MM.1S (cell line): Measurements from ENCODE around the gene RAPGEF4.

ENCODE experiments used
- DNase-seq: peaks from one replicate; pipeline ENCODE4 v3.0.0-alpha.2; 2015
- H2AFZ ChIP-seq: fragments of 300-600 bp; sonication (generic); 2 replicates; pipeline ENCODE4 v1.6.0; 2016; ENCODE audit warnings: antibody characterized with exemption, low read length
- H3F3A ChIP-seq: fragments of 300-600 bp; sonication (generic); 2 replicates; pipeline ENCODE4 v1.6.1; 2016; ENCODE audit warnings: mild to moderate bottlenecking, antibody characterized with exemption, low read length, moderate library complexity, mixed read lengths; ENCODE audit not compliant: insufficient read depth
- H3K27ac ChIP-seq: fragments of 300-600 bp; sonication (generic); 2 replicates; pipeline ENCODE4 v1.5.1; 2016; ENCODE audit warnings: mild to moderate bottlenecking, low read length
- H3K27me3 ChIP-seq: fragments of 300-600 bp; sonication (generic); replicated peaks from 2 replicates; pipeline ENCODE4 v1.6.0; 2016; ENCODE audit warnings: low read length; ENCODE audit not compliant: insufficient read depth
- H3K36me3 ChIP-seq: fragments of 300-600 bp; sonication (generic); replicated peaks from 2 replicates; pipeline ENCODE4 v1.6.1; 2016; ENCODE audit warnings: mild to moderate bottlenecking, low read length, mixed read lengths; ENCODE audit not compliant: insufficient read depth
- H3K4me1 ChIP-seq: fragments of 300-600 bp; sonication (generic); 2 replicates; pipeline ENCODE4 v1.6.1; 2016; ENCODE audit warnings: low read length, mixed read lengths
- H3K4me2 ChIP-seq: fragments of 300-600 bp; sonication (generic); 2 replicates; pipeline ENCODE4 v1.6.0; 2016; ENCODE audit warnings: low read depth, low read length
- H3K4me3 ChIP-seq: fragments of 300-600 bp; sonication (generic); 2 replicates; pipeline ENCODE4 v1.5.1; 2016; ENCODE audit warnings: low read length, mixed read lengths
- H3K79me2 ChIP-seq: fragments of 300-600 bp; sonication (generic); 2 replicates; pipeline ENCODE4 v1.6.1; 2016; ENCODE audit warnings: mixed run types, low read length, mixed read lengths
- H3K9ac ChIP-seq: fragments of 300-600 bp; sonication (generic); 2 replicates; pipeline ENCODE4 v1.6.1; 2016; ENCODE audit warnings: low read length, mixed read lengths
- H3K9me2 ChIP-seq: fragments of 300-600 bp; sonication (generic); replicated peaks from 2 replicates; pipeline ENCODE4 v1.6.1; 2016; ENCODE audit warnings: mild to moderate bottlenecking, low read length, mixed read lengths; ENCODE audit not compliant: insufficient read depth
- H3K9me3 ChIP-seq: fragments of 300-600 bp; sonication (generic); replicated peaks from 2 replicates; pipeline ENCODE4 v1.6.1; 2016; ENCODE audit warnings: mild to moderate bottlenecking, low read length, mixed read lengths; ENCODE audit not compliant: insufficient read depth
- H4K20me1 ChIP-seq: fragments of 300-600 bp; sonication (generic); 2 replicates; pipeline ENCODE4 v1.6.1; 2016; ENCODE audit warnings: mild to moderate bottlenecking, low read length, moderate library complexity, mixed read lengths; ENCODE audit not compliant: insufficient read depth
- EZH2 ChIP-seq: fragments of 300-600 bp; sonication (generic); optimal IDR thresholded peaks from 2 replicates; pipeline ENCODE3; 2017; ENCODE audit warnings: low read depth, mild to moderate bottlenecking, antibody characterized with exemption, low read length, mixed read lengths
- EZH2phosphoT487 ChIP-seq: fragments of 300-600 bp; sonication (generic); IDR thresholded peaks from 2 replicates; pipeline ENCODE4 v1.6.1; 2018; ENCODE audit warnings: antibody characterized with exemption, low read length
- TF ChIP-seq, protein P1 (sequence below): fragments of 300-600 bp; sonication (generic); IDR thresholded peaks from 2 replicates; pipeline ENCODE4 v1.5.1; 2016; ENCODE audit warnings: antibody characterized with exemption, low read length, mixed read lengths

The RAPGEF4 gene

DNA sequence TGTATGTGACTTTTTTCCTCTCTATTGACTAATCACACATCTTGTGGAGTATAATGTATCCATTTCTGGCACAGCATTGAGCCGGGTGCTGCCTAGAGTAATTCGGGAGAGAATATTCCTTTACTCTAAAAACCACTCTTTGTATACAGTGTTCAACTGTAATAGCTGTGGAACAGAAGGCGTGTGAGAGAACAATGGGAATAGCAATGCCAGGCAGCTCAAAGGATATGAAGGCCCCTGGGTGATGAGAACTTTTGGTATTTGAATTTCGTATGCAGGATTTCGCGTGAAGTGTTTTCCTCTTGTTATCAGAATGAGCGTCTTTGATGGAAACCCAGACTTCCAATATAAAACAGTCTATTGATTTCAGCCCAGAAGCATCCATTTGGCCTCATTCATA, 255.4 kb downstream of the RAPGEF4 start:
- H3K4me3 ChIP-seq = no peak overlapping the region
- no peaks in the 10 kb centered on the region for H3K36me3 ChIP-seq
- no peak overlapping the region for H3K27ac ChIP-seq
- H3K27me3 ChIP-seq = no peaks in the 10 kb centered on the region
- peaks cover 3% of the 10 kb centered on the region; the same call in 1 of the 2 replicates for H3F3A ChIP-seq
- H3K9me3 ChIP-seq = no peaks in the 10 kb centered on the region
- H3K79me2 ChIP-seq = no peaks in the 10 kb centered on the region
- no peaks in the 10 kb centered on the region for H3K9me2 ChIP-seq
- no peak overlapping the region for H3K9ac ChIP-seq
- no peaks in the 10 kb centered on the region for H4K20me1 ChIP-seq
- no peak for TF ChIP-seq EZH2
- TF ChIP-seq, protein P1, sequence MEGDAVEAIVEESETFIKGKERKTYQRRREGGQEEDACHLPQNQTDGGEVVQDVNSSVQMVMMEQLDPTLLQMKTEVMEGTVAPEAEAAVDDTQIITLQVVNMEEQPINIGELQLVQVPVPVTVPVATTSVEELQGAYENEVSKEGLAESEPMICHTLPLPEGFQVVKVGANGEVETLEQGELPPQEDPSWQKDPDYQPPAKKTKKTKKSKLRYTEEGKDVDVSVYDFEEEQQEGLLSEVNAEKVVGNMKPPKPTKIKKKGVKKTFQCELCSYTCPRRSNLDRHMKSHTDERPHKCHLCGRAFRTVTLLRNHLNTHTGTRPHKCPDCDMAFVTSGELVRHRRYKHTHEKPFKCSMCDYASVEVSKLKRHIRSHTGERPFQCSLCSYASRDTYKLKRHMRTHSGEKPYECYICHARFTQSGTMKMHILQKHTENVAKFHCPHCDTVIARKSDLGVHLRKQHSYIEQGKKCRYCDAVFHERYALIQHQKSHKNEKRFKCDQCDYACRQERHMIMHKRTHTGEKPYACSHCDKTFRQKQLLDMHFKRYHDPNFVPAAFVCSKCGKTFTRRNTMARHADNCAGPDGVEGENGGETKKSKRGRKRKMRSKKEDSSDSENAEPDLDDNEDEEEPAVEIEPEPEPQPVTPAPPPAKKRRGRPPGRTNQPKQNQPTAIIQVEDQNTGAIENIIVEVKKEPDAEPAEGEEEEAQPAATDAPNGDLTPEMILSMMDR = no peak
- TF ChIP-seq EZH2phosphoT487 = no peak
- H2AFZ ChIP-seq = no peak overlapping the region
- no peak for DNase-seq
- H3K4me2 ChIP-seq = no peak overlapping the region
- peaks cover 3% of the 10 kb centered on the region for H3K4me1 ChIP-seq

DNA sequence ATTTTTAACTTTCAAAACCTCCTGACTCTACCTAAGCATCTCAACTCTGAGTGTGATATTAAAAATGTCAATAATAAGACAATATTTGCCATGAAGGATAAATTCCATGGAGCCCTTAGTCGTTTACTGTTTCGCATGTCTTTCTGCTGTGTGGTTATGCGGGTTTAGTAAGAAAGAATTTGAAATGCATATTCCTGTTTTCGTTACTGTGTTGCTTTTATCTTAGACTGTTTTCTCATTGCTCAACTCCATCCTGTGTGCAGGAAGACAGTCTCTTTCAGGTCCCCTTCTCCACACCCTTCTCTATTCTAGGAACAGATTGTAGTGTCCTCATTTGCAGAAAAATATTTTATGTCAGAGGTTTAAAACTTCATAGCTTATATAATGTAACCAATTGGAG, 257.5 kb downstream of the RAPGEF4 start:
- Histone ChIP-seq H3K27ac (no peak overlapping the region), H3K4me2 (no peak overlapping the region), H3K9me3 (no peaks in the 10 kb centered on the region), H4K20me1 (no peaks in the 10 kb centered on the region), H3K4me1 (no peaks in the 10 kb centered on the region), H3K36me3 (no peaks in the 10 kb centered on the region), H3K9ac (no peak overlapping the region), H2AFZ (no peak overlapping the region), H3K27me3 (no peaks in the 10 kb centered on the region), H3K4me3 (no peak overlapping the region), H3K9me2 (no peaks in the 10 kb centered on the region), H3F3A (no peaks in the 10 kb centered on the region), H3K79me2 (no peaks in the 10 kb centered on the region)
- no peak for TF ChIP-seq EZH2phosphoT487
- TF ChIP-seq EZH2 = no peak
- TF ChIP-seq, protein P1 = no peak
- DNase-seq = no peak

DNA sequence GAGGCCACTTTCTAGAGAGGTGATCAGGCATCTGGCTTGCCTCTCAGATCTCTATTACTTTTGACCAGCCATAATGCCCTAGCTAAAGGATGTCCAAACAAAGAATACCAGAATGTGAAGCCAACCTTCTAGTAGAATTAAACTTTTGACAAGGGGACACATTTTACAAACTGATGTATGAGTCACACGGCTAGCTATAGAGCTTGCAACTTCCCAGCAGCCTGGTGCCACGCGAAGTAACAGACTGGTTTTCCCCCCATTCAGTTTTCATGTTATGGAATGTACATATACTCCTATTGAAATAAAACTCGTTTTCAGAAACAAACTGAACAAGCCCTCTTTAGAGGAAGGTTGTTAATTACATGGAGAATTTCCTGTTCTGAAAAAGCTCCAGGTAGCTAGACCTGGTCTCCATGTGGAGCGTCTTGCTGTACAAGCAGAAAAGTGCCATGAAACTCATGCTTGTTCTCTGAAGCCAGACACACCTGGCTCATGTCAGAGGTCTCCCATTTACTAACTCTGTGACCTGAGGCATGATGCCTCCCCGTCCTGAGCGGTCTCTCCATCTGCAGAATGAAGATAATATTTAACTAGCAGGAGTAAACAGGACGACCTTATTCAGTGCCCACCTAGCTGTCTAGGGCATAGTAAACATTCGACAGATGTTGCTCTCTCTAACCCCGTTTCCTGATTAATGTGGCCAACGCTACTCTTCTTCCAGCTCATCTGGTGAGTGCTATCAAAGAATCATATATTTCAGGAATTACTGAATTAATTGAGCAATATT, 258.5 kb downstream of the RAPGEF4 start:
- no peaks in the 10 kb centered on the region for H3K79me2 ChIP-seq
- no peaks in the 10 kb centered on the region for H3K4me1 ChIP-seq
- no peak overlapping the region for H2AFZ ChIP-seq
- no peaks in the 10 kb centered on the region for H3K27me3 ChIP-seq
- no peaks in the 10 kb centered on the region for H3K9me3 ChIP-seq
- no peak overlapping the region for H3K4me3 ChIP-seq
- no peak overlapping the region for H3K9ac ChIP-seq
- H4K20me1 ChIP-seq = no peaks in the 10 kb centered on the region
- H3K4me2 ChIP-seq = no peak overlapping the region
- no peak for DNase-seq
- no peaks in the 10 kb centered on the region for H3K36me3 ChIP-seq
- no peak overlapping the region for H3K27ac ChIP-seq
- no peaks in the 10 kb centered on the region for H3F3A ChIP-seq
- no peaks in the 10 kb centered on the region for H3K9me2 ChIP-seq
- TF ChIP-seq, protein P1 = no peak
- TF ChIP-seq EZH2 (no peak), EZH2phosphoT487 (no peak)
